GM18526 (cell line): Measurements from ENCODE around the gene CAMSAP2.

Source experiments
- POLR2A ChIP-seq: IDR thresholded peaks from 3 replicates; pipeline ENCODE4 v1.6.1; 2011; ENCODE audit not compliant: insufficient read length; ENCODE audit errors: extremely low read depth

CAMSAP2 gene

DNA sequence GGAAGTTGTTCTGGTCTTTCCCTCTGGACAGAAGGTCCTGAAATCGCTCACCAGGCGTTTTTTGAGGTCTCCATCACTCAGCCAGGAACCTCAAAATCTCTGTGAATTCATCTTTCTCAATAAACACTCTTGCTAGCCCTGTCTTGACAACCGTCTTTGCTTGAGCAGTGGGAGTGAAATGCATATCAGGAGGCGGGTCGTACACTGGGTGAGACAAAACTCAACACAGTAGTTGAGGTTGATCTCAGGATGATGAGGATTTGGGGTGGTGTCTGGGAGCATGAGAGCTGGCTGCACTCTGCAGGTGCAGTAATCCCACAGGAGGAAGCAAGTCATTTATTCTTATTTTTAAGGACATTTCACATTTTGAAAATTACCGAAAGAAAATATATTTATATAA, 136.0 kb downstream of the CAMSAP2 start:
- TF ChIP-seq POLR2A: no peak

DNA sequence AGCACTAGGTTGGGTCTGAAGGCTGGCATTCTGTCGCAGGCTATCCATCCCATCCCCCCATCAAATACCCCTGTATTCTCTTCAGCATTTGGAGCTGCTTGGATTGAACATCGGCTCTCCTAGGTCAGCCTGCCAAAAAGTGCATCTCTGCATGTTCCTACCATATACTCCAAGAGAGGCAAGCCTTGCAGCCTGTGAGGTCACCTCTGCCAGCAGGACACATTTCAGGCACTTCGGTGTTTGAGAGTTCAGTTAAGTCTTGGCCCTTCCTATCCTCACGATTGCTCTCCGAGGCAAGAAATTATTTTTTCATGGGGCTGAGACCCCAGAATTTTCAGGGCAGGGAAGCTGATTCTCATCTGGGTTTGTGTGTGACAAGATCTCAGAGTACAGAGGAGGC, 136.7 kb downstream of the CAMSAP2 start:
- TF ChIP-seq POLR2A: no peak

GRCh38 chr1:200877010-200877409, 138.3 kb downstream of the CAMSAP2 start:
- TF ChIP-seq POLR2A: no peak

DNA sequence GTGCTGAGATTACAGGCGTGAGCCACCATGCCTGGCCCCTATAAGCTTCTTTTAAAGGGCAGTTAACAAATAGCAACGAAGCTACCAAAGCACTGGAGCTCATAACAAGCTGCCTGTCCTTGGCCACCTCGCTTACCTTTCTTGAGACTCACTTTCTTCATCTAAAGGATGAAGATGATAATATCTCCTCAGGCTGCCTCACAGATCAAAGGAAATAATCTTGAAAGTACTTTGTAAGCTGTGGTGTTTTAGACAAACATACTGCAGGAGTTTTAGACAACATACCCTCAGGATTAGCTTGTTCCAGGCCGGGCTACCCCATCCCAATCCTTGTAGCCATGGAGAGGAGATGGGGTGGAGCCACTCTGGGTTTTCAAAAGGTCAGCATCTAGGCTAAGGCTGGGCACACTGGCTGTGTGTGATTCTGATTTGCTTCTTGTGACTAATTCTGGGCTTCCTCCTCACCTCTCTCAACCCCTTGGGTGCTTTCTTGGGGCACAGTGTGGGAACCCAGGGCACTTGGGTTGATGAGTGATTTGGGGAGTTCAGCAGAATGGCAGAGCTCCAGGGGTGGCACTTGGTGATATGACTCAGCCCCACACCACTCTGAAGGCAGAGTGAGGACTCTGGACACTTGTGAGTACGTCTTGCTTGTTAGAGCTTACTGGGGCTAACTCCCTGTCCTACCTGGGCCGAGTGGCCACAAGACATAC, 139.3 kb downstream of the CAMSAP2 start:
- TF ChIP-seq POLR2A: no peak

- no peak for TF ChIP-seq POLR2A
Measured at GRCh38 chr1:200880212-200880611, 141.5 kb downstream of the CAMSAP2 start.

DNA sequence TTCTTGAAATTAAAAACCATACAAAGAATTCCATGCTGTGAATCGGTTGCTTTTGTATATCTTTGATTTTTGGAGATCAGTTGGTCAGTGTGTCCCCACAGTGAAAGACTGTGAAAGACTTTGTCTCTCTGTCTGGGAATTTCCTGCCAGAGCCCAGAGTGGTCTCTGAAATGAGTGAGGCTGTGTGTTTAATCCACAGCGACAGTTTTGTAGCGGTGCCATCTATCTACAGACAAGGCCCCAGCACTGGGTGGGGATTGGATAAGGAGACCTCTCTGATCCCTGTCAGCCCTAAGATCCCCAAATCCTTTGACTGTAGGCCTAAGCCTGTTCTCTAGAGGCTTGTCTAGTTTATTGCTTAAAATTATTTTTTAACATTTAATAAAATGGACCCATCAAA, 144.4 kb downstream of the CAMSAP2 start:
- no peak for TF ChIP-seq POLR2A

GRCh38 chr1:200885623-200886402, 147.1 kb downstream of the CAMSAP2 start:
- no peak for TF ChIP-seq POLR2A

DNA sequence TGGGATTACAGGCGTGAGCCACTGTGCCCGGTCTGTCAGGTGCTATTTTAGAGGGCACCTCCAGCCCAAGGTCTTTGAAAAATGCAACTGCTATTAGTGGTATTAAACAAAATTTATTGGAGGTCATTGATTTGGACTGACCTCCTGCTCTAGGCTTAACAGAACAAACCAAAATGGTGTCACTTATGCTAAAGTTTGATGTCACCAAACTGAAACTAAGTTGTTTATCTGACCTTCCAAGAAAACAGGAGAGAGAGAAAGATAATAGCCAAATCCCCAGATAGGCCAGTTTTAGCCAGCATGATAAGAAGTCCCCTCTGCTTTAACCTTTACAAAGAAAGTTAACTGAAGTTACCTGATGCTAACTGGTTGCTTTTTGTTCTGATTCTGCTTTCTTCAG, 147.9 kb downstream of the CAMSAP2 start:
- TF ChIP-seq POLR2A: no peak

- no peak for TF ChIP-seq POLR2A
Measured at GRCh38 chr1:200887036-200887435, 148.3 kb downstream of the CAMSAP2 start.

- TF ChIP-seq POLR2A: no peak
Measured at GRCh38 chr1:200887772-200888348, 149.2 kb downstream of the CAMSAP2 start.

- peak; percentile 67 for TF ChIP-seq POLR2A
Measured at GRCh38 chr1:200888349-200888838, 149.7 kb downstream of the CAMSAP2 start.

DNA sequence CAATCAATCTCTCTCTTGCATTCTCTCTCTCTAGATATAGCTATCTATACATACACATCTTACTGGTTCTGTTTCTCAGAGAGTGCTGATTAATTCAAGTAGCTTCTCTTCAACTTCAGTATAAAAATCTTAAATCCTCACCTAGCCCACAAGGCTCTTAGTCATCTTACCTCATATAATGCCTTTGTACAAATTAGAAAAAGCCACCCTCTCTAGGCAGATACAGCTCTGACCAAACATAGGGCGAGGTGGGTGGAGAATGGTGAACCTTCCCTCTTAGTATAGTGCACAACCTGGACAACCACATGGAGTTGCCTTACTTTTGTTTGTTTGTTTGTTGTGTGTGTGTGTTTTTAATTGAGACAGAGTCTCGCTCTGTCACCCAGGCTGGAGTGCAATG, 150.9 kb downstream of the CAMSAP2 start:
- TF ChIP-seq POLR2A: no peak

- TF ChIP-seq POLR2A: no peak
Measured at GRCh38 chr1:200890027-200890426, 151.3 kb downstream of the CAMSAP2 start.

DNA sequence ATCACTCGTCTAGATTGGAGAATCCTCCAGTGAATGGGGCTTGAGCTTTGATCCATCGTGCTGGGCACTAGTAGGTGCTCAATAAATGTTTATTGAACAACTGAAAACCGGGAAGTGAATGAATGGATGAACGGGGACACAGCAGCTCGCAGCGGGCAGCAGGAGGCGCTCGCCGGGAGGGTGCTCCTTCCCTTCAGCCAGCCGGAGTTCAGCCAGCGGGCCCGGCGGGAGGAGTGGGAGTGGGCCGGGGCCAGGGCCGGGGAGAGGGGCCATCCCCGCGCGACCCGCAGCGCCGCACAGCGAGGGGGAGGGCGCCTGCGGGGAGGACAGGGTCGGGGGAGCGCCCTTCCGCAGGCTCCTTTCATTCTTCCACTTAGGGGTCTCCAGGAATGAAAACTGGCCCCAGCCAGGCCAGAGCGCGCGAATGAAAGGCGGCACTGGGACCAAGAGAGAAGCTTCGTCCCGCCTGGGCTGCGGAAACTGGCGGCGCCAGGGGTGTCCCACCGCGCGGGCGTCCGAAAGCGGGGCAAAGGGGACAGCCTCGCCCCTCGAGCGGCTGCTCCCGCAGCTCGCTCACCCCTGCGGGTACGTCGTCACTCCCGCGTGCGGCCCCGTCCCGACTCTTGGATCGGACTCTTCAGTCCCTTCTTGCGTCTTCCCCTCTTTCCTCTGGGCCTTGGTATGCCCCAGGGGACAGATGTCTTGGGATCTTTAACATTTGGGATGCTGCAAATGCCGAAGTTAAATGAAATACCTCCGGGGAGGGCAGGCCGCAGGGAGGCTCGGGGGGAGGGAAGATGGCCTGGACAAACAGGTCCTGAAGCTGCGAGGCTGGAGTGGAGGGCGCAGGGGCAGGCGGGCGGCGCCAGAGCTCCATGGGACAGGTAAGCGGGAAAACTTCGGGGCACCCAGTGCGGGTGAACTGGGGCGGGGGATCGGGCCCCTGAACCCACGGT, 152.4 kb downstream of the CAMSAP2 start:
- peak; percentile 30 for TF ChIP-seq POLR2A

GRCh38 chr1:200891774-200892157, 153.1 kb downstream of the CAMSAP2 start:
- TF ChIP-seq POLR2A: no peak
